ENCODE data around the gene AVPR2.

- TF ChIP-seq EZH2phosphoT487 (IDR thresholded peaks at IDR 0.05; ENCODE audit: low read length) (no peak), EZH2 (optimal IDR thresholded peaks at IDR 0.05; ENCODE audit: low read depth, low read length) (no peak)
- TF ChIP-seq, protein P1, sequence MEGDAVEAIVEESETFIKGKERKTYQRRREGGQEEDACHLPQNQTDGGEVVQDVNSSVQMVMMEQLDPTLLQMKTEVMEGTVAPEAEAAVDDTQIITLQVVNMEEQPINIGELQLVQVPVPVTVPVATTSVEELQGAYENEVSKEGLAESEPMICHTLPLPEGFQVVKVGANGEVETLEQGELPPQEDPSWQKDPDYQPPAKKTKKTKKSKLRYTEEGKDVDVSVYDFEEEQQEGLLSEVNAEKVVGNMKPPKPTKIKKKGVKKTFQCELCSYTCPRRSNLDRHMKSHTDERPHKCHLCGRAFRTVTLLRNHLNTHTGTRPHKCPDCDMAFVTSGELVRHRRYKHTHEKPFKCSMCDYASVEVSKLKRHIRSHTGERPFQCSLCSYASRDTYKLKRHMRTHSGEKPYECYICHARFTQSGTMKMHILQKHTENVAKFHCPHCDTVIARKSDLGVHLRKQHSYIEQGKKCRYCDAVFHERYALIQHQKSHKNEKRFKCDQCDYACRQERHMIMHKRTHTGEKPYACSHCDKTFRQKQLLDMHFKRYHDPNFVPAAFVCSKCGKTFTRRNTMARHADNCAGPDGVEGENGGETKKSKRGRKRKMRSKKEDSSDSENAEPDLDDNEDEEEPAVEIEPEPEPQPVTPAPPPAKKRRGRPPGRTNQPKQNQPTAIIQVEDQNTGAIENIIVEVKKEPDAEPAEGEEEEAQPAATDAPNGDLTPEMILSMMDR (IDR thresholded peaks at IDR 0.05; ENCODE audit: low read length) = no peak; the same call in 1 of the 2 replicates
Measured at GRCh38 chrX:153926858-153927671, 22.6 kb downstream of the AVPR2 start.
